Neural cell (in vitro differentiated cells): ENCODE results near the gene ATP11C.

Experiments used
- CTCF ChIP-seq: fragments of 450-650 bp; IDR thresholded peaks from 2 replicates; pipeline ENCODE4 v1.5.1; 2014; ENCODE audit warnings: antibody characterized with exemption, mild to moderate bottlenecking, moderate library complexity; ENCODE audit not compliant: poor library complexity, severe bottlenecking
- EP300 ChIP-seq: fragments of 450-650 bp; conservative IDR thresholded peaks from 2 replicates; pipeline ENCODE4 v1.6.1; 2014; ENCODE audit warnings: antibody characterized with exemption, mild to moderate bottlenecking, moderate library complexity; ENCODE audit not compliant: poor library complexity, severe bottlenecking
- EZH2 ChIP-seq: fragments of 200-600, 300-800 bp; shearing (Covaris generic), sonication (generic); IDR thresholded peaks from 2 replicates; pipeline ENCODE4 v1.6.1; 2014; ENCODE audit warnings: antibody characterized with exemption, low read length, borderline replicate concordance, mild to moderate bottlenecking; ENCODE audit not compliant: insufficient read depth, poor library complexity, severe bottlenecking
- POLR2AphosphoS5 ChIP-seq: IDR thresholded peaks from 2 replicates; pipeline ENCODE4 v1.6.1; 2012
- RAD21 ChIP-seq: fragments of 450-650 bp; conservative IDR thresholded peaks from 2 replicates; pipeline ENCODE4 v1.6.1; 2014; ENCODE audit warnings: antibody characterized with exemption, mild to moderate bottlenecking, moderate library complexity
- REST ChIP-seq: IDR thresholded peaks from 2 replicates; pipeline ENCODE4 v1.6.1; 2012; ENCODE audit warnings: borderline replicate concordance
- TAF1 ChIP-seq: IDR thresholded peaks from 2 replicates; pipeline ENCODE4 v1.6.1; 2012; ENCODE audit warnings: low read depth

GRCh38 chrX:139965421-139965820, 32.6 kb upstream of the ATP11C start, which contains the start of gene CXorf66:
- no peak for TF ChIP-seq CTCF
- TF ChIP-seq EZH2: no peak
- TF ChIP-seq POLR2AphosphoS5: no peak
- no peak for TF ChIP-seq REST
- no peak for TF ChIP-seq TAF1
- TF ChIP-seq EP300: no peak
- TF ChIP-seq RAD21: no peak
